Measurements from ENCODE around the gene FRMD5. TPM values are rescaled to one million over a fixed set of nuclear protein-coding genes. Genes with fewer than 3 reads are reported as not detected.

FRMD5 gene
- polyA plus RNA-seq, 1 donor from 2014 or later: 25.8 TPM

- Histone ChIP-seq H3K9me2 (ENCODE audit: insufficient read depth, low read length) (no peaks in the 10 kb centered on the region), H3K9ac (ENCODE audit: low read length) (no peak overlapping the region), H3F3A (ENCODE audit: insufficient read depth, low read length, poor library complexity, severe bottlenecking) (no peaks in the 10 kb centered on the region), H3K36me3 (ENCODE audit: insufficient read depth, low read length) (peaks cover 4% of the 10 kb centered on the region), H2AFZ (ENCODE audit: low read depth, low read length) (no peak overlapping the region), H3K4me3 (ENCODE audit: low read length) (no peak overlapping the region), H3K79me2 (replicated peaks; ENCODE audit: insufficient read depth, low read length) (no peaks in the 10 kb centered on the region), H3K27ac (ENCODE audit: low read length) (no peak overlapping the region), H3K9me3 (ENCODE audit: low read length) (no peaks in the 10 kb centered on the region), H3K27me3 (ENCODE audit: insufficient read depth, low read depth, low read length) (no peaks in the 10 kb centered on the region), H4K20me1 (ENCODE audit: insufficient read depth) (no peaks in the 10 kb centered on the region), H3K4me2 (ENCODE audit: low read length) (no peak overlapping the region)
- TF ChIP-seq SMC3 (conservative IDR thresholded peaks at IDR 0.05; ENCODE audit: poor library complexity): no peak
- TF ChIP-seq TAF1 (IDR thresholded peaks at IDR 0.05; ENCODE audit: low read depth): no peak
- TF ChIP-seq RAD21 (conservative IDR thresholded peaks at IDR 0.05): no peak
- TF ChIP-seq, protein P1, sequence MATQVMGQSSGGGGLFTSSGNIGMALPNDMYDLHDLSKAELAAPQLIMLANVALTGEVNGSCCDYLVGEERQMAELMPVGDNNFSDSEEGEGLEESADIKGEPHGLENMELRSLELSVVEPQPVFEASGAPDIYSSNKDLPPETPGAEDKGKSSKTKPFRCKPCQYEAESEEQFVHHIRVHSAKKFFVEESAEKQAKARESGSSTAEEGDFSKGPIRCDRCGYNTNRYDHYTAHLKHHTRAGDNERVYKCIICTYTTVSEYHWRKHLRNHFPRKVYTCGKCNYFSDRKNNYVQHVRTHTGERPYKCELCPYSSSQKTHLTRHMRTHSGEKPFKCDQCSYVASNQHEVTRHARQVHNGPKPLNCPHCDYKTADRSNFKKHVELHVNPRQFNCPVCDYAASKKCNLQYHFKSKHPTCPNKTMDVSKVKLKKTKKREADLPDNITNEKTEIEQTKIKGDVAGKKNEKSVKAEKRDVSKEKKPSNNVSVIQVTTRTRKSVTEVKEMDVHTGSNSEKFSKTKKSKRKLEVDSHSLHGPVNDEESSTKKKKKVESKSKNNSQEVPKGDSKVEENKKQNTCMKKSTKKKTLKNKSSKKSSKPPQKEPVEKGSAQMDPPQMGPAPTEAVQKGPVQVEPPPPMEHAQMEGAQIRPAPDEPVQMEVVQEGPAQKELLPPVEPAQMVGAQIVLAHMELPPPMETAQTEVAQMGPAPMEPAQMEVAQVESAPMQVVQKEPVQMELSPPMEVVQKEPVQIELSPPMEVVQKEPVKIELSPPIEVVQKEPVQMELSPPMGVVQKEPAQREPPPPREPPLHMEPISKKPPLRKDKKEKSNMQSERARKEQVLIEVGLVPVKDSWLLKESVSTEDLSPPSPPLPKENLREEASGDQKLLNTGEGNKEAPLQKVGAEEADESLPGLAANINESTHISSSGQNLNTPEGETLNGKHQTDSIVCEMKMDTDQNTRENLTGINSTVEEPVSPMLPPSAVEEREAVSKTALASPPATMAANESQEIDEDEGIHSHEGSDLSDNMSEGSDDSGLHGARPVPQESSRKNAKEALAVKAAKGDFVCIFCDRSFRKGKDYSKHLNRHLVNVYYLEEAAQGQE (IDR thresholded peaks at IDR 0.05; ENCODE audit: borderline replicate concordance): no peak
- TF ChIP-seq POLR2AphosphoS5 (IDR thresholded peaks at IDR 0.05): no peak
- no peak for TF ChIP-seq MXI1 (conservative IDR thresholded peaks at IDR 0.05; ENCODE audit: poor library complexity, severe bottlenecking)
- TF ChIP-seq EZH2 (IDR thresholded peaks at IDR 0.05; ENCODE audit: borderline replicate concordance, insufficient read depth, low read length, poor library complexity, severe bottlenecking): no peak
- TF ChIP-seq, protein P2, sequence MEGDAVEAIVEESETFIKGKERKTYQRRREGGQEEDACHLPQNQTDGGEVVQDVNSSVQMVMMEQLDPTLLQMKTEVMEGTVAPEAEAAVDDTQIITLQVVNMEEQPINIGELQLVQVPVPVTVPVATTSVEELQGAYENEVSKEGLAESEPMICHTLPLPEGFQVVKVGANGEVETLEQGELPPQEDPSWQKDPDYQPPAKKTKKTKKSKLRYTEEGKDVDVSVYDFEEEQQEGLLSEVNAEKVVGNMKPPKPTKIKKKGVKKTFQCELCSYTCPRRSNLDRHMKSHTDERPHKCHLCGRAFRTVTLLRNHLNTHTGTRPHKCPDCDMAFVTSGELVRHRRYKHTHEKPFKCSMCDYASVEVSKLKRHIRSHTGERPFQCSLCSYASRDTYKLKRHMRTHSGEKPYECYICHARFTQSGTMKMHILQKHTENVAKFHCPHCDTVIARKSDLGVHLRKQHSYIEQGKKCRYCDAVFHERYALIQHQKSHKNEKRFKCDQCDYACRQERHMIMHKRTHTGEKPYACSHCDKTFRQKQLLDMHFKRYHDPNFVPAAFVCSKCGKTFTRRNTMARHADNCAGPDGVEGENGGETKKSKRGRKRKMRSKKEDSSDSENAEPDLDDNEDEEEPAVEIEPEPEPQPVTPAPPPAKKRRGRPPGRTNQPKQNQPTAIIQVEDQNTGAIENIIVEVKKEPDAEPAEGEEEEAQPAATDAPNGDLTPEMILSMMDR (IDR thresholded peaks at IDR 0.05; ENCODE audit: poor library complexity, severe bottlenecking): no peak
- TF ChIP-seq EP300 (conservative IDR thresholded peaks at IDR 0.05; ENCODE audit: poor library complexity, severe bottlenecking): no peak
These were observed 275.4 kb downstream of the FRMD5 start for GRCh38 chr15:43919540-43920253.

DNA sequence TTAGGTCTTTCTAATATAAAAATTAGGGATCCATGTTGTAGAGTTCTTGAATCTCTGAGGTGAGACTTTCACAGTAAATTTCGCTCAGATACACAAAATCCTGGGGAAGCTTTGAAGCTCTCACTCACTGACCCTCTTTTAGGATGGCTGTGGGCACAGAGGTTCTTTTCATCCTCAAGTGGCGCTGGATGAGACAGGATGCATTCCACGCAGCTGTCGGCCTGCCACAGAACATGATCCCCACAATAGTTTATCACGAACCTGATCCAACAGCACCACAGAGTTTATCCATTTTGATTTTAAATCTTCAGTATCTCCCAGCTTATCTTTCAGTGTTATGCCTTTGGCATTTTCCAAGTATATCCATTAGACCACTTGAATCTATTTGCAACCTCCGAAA lies 276.4 kb downstream of the FRMD5 start:
- Histone ChIP-seq H4K20me1 (ENCODE audit: insufficient read depth) (no peaks in the 10 kb centered on the region), H2AFZ (ENCODE audit: low read depth, low read length) (no peak overlapping the region), H3K9me2 (ENCODE audit: insufficient read depth, low read length) (no peaks in the 10 kb centered on the region), H3K4me2 (ENCODE audit: low read length) (no peak overlapping the region), H3K9ac (ENCODE audit: low read length) (no peak overlapping the region), H3K9me3 (ENCODE audit: low read length) (no peaks in the 10 kb centered on the region), H3K36me3 (ENCODE audit: insufficient read depth, low read length) (peaks cover 4% of the 10 kb centered on the region), H3K4me3 (ENCODE audit: low read length) (no peak overlapping the region), H3K27me3 (ENCODE audit: insufficient read depth, low read depth, low read length) (no peaks in the 10 kb centered on the region), H3K79me2 (replicated peaks; ENCODE audit: insufficient read depth, low read length) (no peaks in the 10 kb centered on the region), H3K27ac (ENCODE audit: low read length) (no peak overlapping the region), H3F3A (ENCODE audit: insufficient read depth, low read length, poor library complexity, severe bottlenecking) (no peaks in the 10 kb centered on the region)
- TF ChIP-seq, protein P1 (IDR thresholded peaks at IDR 0.05; ENCODE audit: borderline replicate concordance): no peak
- TF ChIP-seq TAF1 (IDR thresholded peaks at IDR 0.05; ENCODE audit: low read depth): no peak
- TF ChIP-seq POLR2AphosphoS5 (IDR thresholded peaks at IDR 0.05): no peak
- TF ChIP-seq RAD21 (conservative IDR thresholded peaks at IDR 0.05): no peak
- no peak for TF ChIP-seq MXI1 (conservative IDR thresholded peaks at IDR 0.05; ENCODE audit: poor library complexity, severe bottlenecking)
- TF ChIP-seq, protein P2 (IDR thresholded peaks at IDR 0.05; ENCODE audit: poor library complexity, severe bottlenecking): no peak
- no peak for TF ChIP-seq EZH2 (IDR thresholded peaks at IDR 0.05; ENCODE audit: borderline replicate concordance, insufficient read depth, low read length, poor library complexity, severe bottlenecking)
- no peak for TF ChIP-seq EP300 (conservative IDR thresholded peaks at IDR 0.05; ENCODE audit: poor library complexity, severe bottlenecking)
- no peak for TF ChIP-seq SMC3 (conservative IDR thresholded peaks at IDR 0.05; ENCODE audit: poor library complexity)

All from neural cell (in vitro differentiated cells).